GM21390 (cell line): ENCODE measurements around the gene FAM3C.

ENCODE experiments used
- ATAC-seq: cut with Tn5 transposase; IDR thresholded peaks from one replicate; pipeline ENCODE4 v1.9.1; 2021; ENCODE audit not compliant: unreplicated experiment

FAM3C gene

GRCh38 chr7:121301446-121302213 is 94.5 kb downstream of the FAM3C start:
- ATAC-seq = no peak

GRCh38 chr7:121300685-121301420 is 95.3 kb downstream of the FAM3C start:
- ATAC-seq = no peak
